ENCODE measurements around the gene KCTD16. TPM values are rescaled to one million over a fixed set of nuclear protein-coding genes. Genes with fewer than 3 reads are reported as not detected.

The KCTD16 gene
- total RNA-seq, 1 experiment from 2014 or later = 0.29 TPM

DNA sequence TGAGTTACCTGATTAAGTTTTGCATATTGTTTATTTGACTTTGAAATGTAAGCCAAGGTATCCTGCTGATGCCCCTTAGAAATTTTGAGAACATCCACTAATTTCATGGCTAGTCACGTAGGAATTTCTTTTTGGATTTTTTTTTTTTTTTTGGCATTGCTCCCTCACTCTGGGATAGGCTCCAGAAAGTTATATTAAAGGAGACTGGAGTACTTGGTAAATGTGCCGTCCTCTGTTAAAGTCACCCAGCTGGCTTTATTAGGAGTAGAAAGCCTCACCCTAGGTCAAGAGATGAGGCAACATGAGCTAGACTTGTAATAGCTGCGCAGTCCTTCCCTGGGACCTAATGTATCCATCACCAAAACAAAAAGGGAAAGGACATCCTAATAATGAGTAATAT lies 3.1 kb downstream of the KCTD16 start:
- POLR2A ChIA-PET = no interaction called here
- DNase-seq = no peak
- CTCF ChIA-PET = no interaction called here
- H3K27me3 ChIP-seq (replicated peaks; ENCODE audit: control insufficient read depth, insufficient read depth, low read length) = no peaks in the 10 kb centered on the region
- BruUV-seq (replicated peaks) = no TSS peak
- H3K4me3 ChIP-seq (ENCODE audit: low read depth, low read length) = no peak overlapping the region
- no peak overlapping the region for H3K4me3 Mint-ChIP-seq (ENCODE audit: unreplicated experiment)
- H3K4me1 Mint-ChIP-seq (ENCODE audit: low read depth, unreplicated experiment) = peaks cover 7% of the 10 kb centered on the region
- TF ChIP-seq, protein P1, sequence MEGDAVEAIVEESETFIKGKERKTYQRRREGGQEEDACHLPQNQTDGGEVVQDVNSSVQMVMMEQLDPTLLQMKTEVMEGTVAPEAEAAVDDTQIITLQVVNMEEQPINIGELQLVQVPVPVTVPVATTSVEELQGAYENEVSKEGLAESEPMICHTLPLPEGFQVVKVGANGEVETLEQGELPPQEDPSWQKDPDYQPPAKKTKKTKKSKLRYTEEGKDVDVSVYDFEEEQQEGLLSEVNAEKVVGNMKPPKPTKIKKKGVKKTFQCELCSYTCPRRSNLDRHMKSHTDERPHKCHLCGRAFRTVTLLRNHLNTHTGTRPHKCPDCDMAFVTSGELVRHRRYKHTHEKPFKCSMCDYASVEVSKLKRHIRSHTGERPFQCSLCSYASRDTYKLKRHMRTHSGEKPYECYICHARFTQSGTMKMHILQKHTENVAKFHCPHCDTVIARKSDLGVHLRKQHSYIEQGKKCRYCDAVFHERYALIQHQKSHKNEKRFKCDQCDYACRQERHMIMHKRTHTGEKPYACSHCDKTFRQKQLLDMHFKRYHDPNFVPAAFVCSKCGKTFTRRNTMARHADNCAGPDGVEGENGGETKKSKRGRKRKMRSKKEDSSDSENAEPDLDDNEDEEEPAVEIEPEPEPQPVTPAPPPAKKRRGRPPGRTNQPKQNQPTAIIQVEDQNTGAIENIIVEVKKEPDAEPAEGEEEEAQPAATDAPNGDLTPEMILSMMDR (IDR thresholded peaks at IDR 0.05; ENCODE audit: insufficient read depth in 1 of 2, low read depth in 1 of 2, low read length in 1 of 2, severe bottlenecking in 1 of 2, unreplicated experiment in 1 of 2) = no peak
- peaks cover 9% of the 10 kb centered on the region for H3K27me3 Mint-ChIP-seq (ENCODE audit: insufficient read depth, unreplicated experiment)
- no peaks in the 10 kb centered on the region for H3K9me3 Mint-ChIP-seq (ENCODE audit: unreplicated experiment)
- H3K9me3 ChIP-seq = no peaks in the 10 kb centered on the region
- no peaks in the 10 kb centered on the region for H3K4me1 ChIP-seq
- peaks cover 8% of the 10 kb centered on the region for H3K36me3 Mint-ChIP-seq (ENCODE audit: insufficient read depth, unreplicated experiment)
- no peak overlapping the region for H3K27ac Mint-ChIP-seq (ENCODE audit: unreplicated experiment)
- intact Hi-C loops (cut with micrococcal nuclease; ENCODE audit: unreplicated experiment) = no loop called here
- no peaks in the 10 kb centered on the region; the same call in 1 of the 2 replicates for H3K36me3 ChIP-seq (ENCODE audit: control insufficient read depth, insufficient read depth, low read length)

DNA sequence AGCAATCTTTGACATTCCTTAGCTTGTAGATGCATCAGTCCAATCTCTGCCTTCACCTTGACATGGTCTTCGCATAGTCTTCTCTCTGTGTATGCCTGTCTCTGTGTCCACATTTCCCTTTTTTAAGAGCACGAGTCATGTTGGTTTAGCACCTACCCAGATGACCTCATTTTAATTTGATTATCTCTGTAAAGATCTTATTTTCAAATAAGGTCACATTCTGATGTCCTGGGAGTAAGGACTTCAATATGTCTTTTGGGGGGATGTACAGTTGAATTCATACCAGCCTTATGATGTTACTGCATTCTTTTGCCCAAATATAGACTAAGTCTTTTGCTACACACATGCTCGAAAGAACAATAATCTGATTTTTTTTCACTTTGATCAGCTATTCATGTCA lies 6.9 kb downstream of the KCTD16 start:
- DNase-seq = no peak
- Histone ChIP-seq H3K9me3 (no peaks in the 10 kb centered on the region), H3K36me3 (ENCODE audit: control insufficient read depth, insufficient read depth, low read length) (no peaks in the 10 kb centered on the region), H3K4me1 (no peaks in the 10 kb centered on the region), H3K27me3 (replicated peaks; ENCODE audit: control insufficient read depth, insufficient read depth, low read length) (no peaks in the 10 kb centered on the region), H3K4me3 (ENCODE audit: low read depth, low read length) (no peak overlapping the region)
- Mint-ChIP-seq H3K4me3 (ENCODE audit: unreplicated experiment) (no peak overlapping the region), H3K4me1 (ENCODE audit: low read depth, unreplicated experiment) (no peaks in the 10 kb centered on the region), H3K27me3 (ENCODE audit: insufficient read depth, unreplicated experiment) (peaks cover 9% of the 10 kb centered on the region), H3K9me3 (ENCODE audit: unreplicated experiment) (no peaks in the 10 kb centered on the region), H3K36me3 (ENCODE audit: insufficient read depth, unreplicated experiment) (no peaks in the 10 kb centered on the region), H3K27ac (ENCODE audit: unreplicated experiment) (no peak overlapping the region)
- no TSS peak for BruUV-seq (replicated peaks)
- ChIA-PET POLR2A (no interaction called here), CTCF (no interaction called here)
- TF ChIP-seq, protein P1 (IDR thresholded peaks at IDR 0.05; ENCODE audit: insufficient read depth in 1 of 2, low read depth in 1 of 2, low read length in 1 of 2, severe bottlenecking in 1 of 2, unreplicated experiment in 1 of 2) = no peak
- intact Hi-C loops (cut with micrococcal nuclease; ENCODE audit: unreplicated experiment) = no loop called here

DNA sequence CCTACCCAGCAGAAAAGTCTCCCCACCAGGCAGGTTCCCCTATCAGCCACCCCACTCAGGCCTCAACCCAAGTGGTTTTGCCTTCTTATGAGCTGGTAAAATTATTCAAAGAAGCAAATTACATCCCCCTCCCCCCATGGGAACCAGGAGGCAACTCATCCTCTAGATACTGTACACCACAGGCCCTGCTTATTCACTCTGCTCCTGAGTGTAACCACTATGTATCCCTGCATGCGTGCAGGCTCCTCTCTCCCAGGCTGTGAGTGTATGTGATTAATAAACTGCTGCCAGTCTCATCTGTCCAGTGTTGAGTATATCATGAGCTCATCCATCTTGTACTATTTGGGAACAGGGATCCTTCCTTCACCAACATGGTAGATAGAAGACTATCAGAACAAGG lies 8.6 kb downstream of the KCTD16 start:
- H3K4me3 ChIP-seq (ENCODE audit: low read depth, low read length) = no peak overlapping the region
- Mint-ChIP-seq H3K4me1 (ENCODE audit: low read depth, unreplicated experiment) (no peaks in the 10 kb centered on the region), H3K36me3 (ENCODE audit: insufficient read depth, unreplicated experiment) (no peaks in the 10 kb centered on the region), H3K27me3 (ENCODE audit: insufficient read depth, unreplicated experiment) (peaks cover 7% of the 10 kb centered on the region), H3K27ac (ENCODE audit: unreplicated experiment) (no peak overlapping the region), H3K9me3 (ENCODE audit: unreplicated experiment) (no peaks in the 10 kb centered on the region), H3K4me3 (ENCODE audit: unreplicated experiment) (no peak overlapping the region)
- no peaks in the 10 kb centered on the region for H3K9me3 ChIP-seq
- no peaks in the 10 kb centered on the region for H3K4me1 ChIP-seq
- no peaks in the 10 kb centered on the region for H3K36me3 ChIP-seq (ENCODE audit: control insufficient read depth, insufficient read depth, low read length)
- H3K27me3 ChIP-seq (replicated peaks; ENCODE audit: control insufficient read depth, insufficient read depth, low read length) = no peaks in the 10 kb centered on the region
- CTCF ChIA-PET = no interaction called here
- TF ChIP-seq, protein P1 (IDR thresholded peaks at IDR 0.05; ENCODE audit: insufficient read depth in 1 of 2, low read depth in 1 of 2, low read length in 1 of 2, severe bottlenecking in 1 of 2, unreplicated experiment in 1 of 2) = no peak
- POLR2A ChIA-PET = no interaction called here
- no peak for DNase-seq
- no TSS peak for BruUV-seq (replicated peaks)
- intact Hi-C loops (cut with micrococcal nuclease; ENCODE audit: unreplicated experiment) = no loop called here
